Colon (tissue), 2 donors: ENCODE data around the gene NPAS4.
"Not testable (repeated sequence)": the region's sequence is repeated elsewhere in the genome, so short reads cannot be mapped to it uniquely, and the experiment has no call there.

Experiments
- FAIRE-seq: peaks from 2 replicates; lab custom pipeline; 2012; peaks lifted over from hg19 to GRCh38; lab: Jason Lieb, UNC
- donor health status: control.
- donor health status: control.

Gene NPAS4

DNA sequence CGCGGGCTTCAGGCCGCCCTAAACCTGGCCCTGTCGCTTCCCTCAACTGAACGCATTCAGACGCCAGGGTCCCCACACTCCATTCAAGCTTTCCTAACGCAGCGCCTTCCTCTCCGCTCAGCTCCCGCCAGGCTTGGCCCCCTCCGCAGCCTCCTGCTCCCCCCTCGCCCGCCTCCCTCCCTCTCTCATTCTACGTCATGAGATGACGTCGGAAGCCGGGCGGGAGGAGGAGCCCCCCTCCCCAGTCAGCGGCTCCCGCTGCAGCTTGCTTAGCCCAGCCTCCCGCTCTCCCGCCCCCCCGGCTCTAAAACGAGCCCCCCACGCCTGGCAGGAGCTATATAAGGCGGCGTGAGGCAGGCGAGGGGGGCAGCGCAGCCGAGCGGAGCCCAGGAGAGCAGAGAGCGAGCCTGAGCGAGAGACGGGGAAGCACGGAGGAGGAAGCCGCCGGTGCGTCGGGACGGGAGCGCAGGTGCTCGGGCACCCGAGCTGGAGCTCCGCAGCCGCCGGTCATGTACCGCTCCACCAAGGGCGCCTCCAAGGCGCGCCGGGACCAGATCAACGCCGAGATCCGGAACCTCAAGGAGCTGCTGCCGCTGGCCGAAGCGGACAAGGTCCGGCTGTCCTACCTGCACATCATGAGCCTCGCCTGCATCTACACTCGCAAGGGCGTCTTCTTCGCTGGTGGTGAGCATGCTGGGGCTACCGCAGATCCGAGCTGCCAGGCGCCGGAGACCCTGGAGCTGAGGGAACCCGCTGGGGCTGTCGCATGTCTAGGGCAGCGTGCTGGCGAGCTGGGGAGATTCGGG lies at the start of gene NPAS4:
NPAS4 (plus strand) TSS at position 365 of the 806 bp plus-strand sequence; CDS start at position 510, 145 bp downstream.
- FAIRE-seq = no peak

DNA sequence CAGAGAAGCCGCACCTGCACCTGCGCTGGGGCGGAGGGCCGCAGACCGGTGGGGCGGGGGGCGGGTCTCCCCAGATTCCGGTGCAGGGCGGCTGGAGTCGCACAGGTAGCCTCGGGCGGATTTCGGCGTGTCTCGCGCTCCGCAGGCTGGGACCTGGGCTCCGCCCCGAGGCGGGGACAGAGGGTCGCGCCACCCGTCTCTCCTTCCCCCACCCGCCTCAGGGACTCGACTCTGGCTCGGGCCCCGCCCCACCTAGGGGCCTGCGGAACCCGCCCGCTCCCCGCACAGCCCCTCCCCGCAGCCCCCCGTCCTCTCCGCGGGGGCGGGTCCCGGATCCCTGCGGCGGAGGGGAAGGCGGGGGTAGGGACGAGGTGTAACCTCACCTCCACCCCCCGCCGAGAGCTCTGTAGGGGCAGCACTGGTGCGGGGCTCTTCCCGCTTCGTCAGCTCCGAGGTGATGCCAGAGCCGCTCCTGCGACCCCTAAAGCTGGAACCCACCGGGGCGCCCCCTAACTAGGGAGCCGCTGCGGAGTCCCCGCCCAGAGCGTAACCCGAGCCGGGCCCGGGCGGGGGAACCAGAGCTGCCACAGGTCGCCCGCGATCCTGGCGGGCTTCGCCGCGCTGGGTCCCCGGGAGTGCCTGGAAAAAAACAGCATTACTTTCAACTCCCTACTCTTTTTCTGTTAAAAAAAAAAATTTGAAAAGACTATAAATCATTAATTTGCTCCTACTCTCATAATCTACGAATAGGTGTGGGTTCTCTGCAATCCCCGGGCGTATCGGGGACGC lies 49.0 kb upstream of the NPAS4 start, which contains the start of gene SLC29A2:
SLC29A2 (minus strand) TSS at position 134 of the 789 bp plus-strand sequence. CDS start 169 bp downstream, outside the sequence.
- no peak for FAIRE-seq

DNA sequence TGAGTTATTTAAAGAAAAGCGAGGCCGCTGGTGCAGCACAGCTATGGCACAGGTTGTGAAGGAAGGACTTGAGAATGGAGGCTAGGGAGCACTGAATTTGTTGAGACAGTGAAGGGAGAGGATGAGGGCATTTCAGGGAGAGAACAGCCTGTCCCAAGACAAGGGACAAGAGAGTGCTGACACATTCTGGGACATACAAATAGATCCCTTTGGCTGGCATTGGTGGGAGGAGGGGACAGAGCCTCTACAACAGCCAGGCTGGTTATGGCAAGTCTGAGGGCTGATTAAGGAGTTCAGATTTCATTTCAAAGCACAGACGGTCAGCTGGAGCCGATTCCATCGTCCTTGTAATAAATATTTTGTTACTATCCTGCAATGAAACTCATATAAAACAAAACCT lies 47.6 kb upstream of the NPAS4 start:
- FAIRE-seq = no peak

DNA sequence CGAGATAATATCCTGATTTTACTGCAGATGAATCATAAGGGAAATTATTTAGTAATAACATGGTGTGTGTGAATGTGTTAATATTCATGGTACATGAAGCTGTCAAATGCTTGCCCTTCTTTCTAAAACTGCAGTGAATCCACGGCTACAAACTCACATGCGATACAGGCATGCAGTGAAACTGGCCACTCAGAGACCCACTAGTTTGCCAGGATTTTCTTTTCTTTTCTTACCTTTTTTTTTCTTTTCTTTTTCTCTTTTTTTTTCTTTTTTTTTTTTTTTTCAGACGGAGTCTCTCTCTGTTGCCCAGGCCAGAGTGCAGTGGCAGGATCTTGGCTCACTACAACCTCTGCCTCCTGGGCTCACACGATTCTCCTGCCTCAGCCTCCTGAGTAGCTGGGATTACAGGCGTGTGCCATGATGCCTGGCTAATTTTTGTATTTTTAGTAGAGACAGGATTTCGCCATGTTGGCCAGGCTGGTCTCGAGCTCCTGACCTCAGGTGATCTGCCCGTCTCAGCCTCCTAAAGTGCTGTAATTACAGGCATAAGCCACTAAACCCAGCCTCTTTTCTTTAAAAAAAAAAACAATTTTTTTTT lies 47.0 kb upstream of the NPAS4 start:
- FAIRE-seq = not testable (repeated sequence)

DNA sequence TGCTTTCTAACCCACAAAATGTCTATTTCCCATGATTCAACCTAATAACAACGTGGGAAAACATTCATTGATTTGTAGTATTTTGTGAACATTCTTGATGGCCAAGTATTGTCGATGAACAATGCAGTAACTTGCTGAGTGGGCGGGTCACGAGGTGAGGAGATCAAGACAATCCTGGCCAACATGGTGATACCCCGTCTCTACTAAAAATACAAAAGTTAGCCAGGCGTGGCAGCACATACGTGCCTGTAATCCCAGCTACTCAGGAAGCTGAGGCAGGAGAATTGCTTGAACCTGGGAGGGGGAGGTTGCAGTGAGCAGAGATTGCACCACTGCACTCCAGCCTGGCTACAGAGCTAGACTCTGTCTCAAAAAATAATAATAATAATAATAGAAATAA lies 40.6 kb upstream of the NPAS4 start:
- FAIRE-seq = not testable (repeated sequence)

DNA sequence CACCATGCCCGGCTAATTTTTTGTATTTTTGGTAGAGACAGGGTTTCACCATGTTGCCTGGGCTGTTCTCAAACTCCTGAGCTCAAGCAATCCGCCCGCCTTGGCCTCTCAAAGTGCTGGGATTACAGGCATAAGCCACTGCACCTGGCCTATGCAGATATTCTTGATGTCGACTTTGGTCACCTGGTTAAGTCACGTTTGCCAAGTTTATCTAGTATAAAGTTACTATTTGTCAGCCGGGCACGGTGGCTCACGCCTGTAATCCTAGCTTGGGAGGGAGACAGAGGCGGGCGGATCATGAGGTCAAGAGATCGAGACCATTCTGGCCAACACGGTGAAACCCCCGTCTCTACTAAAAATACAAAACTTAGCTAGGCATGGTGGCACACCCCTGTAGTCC lies 36.5 kb upstream of the NPAS4 start:
- FAIRE-seq = not testable (repeated sequence)

DNA sequence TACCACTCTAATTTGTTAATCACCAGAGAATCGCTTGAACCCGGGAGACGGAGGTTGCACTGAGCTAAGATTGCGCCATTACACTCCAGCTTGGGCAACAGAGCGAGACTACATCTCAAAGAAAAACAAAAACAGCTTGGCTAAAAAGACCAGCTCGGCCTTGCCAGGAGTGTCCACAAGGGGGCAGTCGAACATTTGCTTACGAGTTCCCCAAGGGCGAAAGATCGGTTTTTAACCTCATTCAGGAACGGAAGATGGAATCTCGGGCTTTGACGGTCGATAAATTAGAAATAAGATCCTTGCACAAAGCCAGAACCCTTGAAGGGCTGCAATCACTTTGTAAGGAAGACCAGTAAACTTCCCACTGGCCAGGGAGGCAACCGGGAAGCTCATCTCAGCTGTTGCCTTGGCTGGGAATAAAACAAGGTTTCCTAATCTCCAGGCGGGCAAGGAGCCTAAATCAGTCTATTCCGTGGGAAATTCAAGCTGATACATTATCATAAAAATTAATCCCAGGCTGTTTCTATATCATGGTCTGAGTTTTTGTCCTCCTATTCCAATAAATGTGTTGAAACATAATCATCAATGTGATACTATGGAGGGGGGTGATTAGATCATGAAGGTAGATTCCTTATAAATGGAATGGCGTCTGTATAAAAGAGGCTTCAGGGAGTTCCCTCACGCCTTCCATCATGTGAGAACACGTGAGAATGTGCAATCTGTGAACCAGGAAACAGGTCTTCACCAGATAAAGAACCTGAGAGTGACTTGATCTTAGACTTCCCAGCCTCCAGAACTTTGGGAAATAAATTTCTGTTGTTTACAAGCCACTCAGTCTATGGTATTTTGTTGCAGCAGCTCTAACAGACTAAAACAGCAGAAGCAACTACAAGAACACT lies 34.4 kb upstream of the NPAS4 start:
- no peak for FAIRE-seq

DNA sequence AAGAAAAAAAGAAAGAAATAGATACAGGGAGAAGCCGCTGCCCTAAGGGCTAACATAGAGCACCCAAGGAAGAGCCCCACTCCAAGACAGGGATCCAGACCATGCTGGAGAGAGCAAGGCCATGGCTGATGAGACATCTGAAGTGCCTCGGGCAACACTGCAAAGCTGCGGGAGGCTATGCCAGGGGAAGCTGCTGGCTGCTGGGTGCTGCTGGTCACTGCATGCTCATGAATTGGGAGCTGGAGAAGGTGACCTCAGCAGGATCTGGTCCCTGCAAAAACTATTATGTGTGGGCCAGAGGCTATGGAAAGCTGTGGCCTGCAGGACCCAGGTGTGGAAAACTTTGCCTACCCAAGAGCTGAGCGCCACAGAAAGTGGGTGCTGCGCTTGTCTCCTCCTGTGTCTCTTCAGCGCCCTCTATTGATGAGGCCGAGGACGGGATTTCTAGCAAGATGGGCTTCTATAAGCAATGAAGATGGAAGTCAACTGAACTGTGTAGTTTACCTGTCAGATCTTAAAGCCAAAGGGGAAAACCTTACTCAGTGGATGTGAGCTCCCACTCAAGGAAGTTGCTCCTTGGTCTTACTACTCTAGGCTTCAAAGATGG lies 32.0 kb upstream of the NPAS4 start:
- no peak for FAIRE-seq

DNA sequence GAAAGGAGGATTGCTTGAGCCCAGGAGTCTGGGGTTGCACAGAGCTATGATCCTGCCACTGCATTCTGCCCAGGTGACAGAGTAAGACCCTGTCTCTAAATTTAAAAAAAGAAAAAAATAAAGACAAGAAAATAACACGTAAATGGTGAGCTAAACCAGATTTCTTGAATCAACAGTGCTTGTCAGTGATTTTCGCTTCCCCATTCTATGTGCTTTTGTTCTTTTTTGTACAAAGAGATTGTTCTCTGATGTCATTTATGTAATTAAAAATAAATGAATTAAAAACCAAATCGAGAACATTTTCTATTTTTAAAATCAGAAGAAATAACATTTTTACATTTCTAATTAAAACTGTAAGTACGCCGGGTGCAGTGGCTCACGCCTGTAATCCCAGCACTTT lies 29.5 kb upstream of the NPAS4 start:
- FAIRE-seq = no peak

DNA sequence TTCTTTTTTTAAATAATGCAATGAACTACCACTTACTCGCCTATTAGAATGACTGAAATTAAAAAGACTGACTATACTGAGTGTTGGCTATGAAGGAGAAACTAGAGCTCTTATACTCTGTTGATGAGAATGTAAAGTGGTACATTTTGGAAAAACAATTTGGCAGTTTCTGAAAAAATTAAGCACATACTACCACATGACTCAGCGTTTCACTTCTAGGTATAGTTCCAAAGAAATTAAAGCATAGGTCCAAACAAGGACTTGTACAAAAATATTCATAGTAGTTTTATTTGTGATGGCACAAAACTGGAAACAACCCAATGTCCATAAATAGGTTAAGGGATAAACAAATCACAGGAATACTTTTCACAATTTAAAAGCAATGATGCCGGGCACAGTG lies 26.9 kb upstream of the NPAS4 start:
- FAIRE-seq = no peak

DNA sequence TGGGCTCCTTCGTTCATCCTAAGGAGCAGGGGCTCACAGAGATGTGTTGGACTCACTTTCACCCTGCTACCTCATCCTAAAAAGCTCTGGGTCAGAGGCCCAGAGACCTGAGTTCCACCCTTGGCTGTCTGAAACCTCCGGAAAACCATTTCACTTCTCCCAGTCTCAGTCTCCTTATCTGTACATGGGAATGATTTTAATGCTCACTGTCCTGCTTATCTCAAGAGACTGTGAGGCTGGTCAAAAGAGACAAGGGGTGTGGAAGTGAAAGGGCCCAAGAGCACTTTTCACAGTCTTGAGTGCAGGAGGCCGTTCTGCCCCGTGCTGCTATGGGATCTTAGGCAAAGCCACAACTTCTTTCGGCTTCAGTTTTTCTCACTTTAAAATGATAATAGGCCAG lies 13.2 kb upstream of the NPAS4 start:
- no peak for FAIRE-seq

DNA sequence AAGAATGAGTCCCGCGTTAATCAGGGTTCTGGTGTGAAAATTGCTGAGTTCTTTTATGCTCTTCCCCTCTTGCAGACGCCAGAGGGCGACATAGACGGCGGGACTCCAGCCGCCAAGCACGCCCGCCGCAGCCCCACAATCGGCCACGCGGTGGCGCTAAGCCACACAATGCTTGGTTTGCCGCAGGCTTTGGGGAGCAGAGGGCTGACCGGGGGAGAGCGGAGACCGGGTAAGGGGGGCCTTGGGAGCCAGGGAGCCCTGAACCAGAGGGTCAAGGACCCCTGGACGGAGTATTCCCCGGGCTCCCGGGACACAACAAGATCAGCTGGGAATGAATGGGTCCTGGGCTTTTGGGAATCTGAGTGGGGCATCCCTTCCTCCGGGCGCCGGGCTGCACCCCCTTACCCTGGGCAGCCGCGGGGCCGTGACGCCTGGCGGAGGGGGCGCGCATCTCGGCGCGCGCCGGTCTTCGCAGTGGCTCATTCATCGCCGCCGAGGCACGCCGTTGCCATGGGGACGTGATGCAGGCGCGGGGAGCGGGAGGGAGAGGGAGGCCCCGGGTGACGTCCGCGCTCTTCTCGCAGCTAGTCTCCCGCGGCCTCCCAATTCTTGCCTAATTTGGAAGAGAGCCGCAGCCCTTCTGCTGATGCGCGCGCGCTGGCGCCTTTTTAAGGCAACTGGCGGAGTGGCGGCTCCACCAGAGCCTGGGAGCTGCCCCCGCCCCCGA lies 12.2 kb upstream of the NPAS4 start:
- FAIRE-seq = no peak

DNA sequence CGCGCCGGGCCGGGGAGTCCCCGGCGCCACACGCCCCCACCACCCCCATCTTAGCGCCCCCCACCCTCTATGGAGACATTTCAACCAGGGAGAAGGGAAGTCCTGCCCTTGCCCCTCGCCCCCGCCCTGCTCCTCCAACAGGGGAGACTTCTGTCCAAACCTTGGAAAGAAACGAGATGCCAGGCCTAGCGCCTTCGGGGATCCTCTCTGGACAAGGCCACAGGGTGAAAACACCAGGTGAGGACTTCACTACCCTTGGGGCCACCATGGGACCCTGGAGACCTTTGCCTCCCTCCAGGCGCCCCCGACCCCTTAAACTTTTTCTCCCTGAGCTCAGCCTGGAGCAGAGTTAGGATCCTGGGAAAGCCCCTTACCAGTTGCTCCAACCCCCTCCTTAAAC lies 11.6 kb upstream of the NPAS4 start:
- no peak for FAIRE-seq

DNA sequence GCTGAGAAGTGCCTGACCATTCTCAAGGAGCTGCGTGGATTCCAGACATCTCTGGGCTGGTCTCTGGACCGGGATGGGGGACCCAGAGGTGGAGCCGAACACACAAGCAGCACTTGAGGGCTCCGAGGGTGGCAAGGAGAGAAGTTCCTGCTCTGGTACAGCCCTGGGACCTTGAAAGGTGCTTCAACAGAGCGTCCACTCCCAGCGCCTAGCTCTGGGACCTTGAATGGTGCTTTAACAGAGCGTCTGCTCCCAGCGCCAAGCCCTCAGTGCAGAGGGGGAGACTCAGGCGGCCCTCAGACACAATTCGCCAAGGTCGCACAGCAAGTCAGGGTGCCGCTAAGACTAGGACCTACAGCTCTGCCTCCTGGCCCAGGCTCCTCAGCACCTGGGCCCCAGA lies 10.6 kb upstream of the NPAS4 start:
- no peak for FAIRE-seq

DNA sequence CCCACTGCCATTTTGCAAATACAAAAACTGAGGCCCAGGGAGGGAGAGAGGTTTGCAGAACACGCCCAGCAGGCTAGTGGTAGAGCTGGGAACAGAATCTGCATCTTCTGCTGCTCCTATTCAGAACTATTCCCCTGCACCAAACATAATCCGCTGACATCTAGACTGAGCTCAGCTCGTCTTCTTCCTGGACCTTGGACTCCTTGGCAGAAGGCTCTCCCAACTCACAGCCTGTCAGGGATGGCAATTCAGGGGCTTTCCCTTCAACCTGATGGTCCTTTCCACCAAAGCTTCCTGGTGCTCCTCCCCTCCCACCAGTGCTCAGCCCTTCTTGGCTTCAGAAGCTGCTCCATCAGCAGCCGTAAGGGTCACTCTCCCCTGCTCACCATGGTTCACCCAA lies 9.5 kb upstream of the NPAS4 start:
- no peak for FAIRE-seq

DNA sequence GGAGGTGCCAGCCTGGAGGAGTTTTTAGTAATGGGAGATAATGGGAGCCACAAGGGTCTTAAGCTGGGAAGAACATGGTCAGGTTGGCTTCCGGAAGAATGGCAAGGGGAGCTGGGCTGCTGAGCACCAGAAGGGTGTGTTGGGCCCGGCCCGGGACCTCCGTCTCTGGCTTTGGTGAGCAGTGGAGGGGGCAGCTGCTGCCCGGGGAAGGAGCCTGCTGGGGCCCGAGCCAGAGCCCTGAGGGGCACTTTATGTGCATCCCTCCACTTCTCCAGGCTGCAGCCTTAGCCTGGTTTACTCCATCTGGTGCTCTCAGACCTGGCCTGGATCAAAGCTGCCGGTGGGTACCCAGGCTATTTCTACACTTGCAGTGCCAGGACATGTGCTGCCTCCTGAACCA lies 8.7 kb upstream of the NPAS4 start:
- FAIRE-seq = no peak

DNA sequence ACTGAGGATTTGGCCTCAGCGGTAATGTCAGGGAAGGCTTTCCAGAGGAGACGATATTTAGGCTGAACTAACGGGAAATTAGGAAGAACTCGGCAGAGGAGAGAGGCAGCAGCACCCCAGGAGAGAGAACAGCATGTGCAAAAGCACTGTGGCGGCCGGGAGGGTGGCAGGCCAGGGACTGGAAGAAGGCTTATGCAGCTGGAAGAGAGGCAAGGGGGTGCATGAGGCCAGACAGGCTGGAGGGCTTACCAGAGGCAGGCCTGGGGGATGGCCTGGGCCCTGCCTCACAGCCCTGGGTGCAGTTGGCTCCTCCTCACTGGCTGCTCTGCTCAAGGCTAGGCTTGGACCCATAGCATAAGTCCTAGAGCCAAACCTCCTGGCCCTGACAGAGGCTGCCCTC lies 7.7 kb upstream of the NPAS4 start:
- no peak for FAIRE-seq

DNA sequence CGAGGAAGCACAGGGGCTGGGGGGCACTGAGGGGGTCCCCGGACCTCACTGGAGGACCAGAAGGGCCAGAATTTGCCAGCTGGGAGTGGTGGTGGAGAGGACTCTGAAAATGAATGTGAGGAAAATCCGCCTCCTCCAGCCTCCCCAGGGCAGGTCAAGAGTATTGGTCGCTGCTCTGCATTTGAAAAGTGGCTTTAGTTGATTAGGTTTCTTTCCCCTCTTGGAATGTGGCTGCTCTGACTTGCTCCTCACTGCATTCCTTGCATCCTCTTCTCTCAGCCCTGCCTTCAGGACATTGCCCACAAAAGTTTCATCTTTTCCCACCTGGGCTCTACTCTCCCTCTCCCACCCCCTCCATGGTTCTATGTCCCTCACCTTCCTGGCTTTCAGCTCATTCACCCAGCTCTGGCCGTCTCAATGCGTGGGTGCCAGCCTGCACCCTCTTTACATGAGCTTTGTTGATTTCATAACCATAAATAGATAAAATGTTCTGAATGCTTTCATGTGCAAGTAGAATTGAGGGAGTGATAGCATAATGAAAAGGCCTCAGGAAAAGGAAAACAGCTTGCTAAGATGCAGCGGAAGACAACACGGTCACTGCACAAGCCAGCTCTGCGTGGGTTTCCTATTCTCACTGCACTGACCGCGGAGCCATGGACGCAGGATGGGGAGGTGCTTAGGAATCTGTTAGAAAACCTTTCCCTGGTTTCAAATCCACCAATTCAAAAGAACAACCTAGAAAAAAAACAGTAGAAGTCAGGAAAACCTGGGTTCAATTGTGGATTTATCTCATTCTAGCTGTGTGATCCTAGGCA lies 6.5 kb upstream of the NPAS4 start:
- FAIRE-seq = no peak

DNA sequence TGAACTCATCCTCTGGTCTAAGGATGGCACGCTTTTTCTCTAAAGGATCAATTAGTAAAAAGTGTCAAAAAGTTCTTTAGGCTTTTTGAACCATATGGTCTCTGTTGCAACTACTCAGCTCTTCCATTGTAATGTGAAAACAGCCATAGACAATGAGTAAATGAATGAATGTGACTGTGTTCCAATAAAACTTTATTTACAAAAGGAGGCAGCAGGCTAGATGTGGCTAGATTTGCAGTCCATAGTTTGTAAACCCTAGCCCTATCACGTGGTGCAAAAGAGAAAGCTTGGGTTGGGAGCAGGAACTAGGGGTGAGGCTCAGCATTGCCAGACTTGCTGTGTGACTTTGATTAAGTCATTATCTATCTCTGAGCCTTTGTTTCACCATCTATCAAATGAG lies 5.4 kb upstream of the NPAS4 start:
- FAIRE-seq = no peak

DNA sequence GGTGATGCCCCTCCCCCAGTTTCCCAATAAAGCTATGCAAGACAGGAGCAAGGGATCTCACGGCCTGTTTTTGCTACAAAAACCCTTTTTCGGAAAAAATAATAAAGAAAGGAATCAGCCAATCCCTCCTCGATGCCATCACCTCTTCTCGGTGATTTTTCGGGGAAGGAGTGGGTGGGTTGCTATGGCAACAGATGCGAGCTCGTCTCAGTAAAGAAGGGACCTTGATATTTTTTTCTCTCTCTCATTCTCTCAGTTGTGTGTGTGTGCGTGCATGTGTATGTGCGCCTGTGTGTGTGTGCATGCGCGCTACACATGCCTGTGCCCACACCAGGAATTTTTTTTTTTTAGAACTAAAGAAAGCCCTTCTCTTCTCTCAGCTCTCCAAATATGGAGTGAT lies 3.8 kb upstream of the NPAS4 start:
- FAIRE-seq = no peak
